Glutamatergic neuron (in vitro differentiated cells): Measurements from ENCODE around the gene RCOR1. TPM values are rescaled to one million over a fixed set of nuclear protein-coding genes. Genes with fewer than 3 reads are reported as not detected.

Experiments used
- DNase-seq: peaks from one replicate; pipeline ENCODE4 v3.0.0; 2022
- H3K27ac Mint-ChIP-seq: one replicate; pipeline ENCODE4 v1.8.0; 2020; ENCODE audit warnings: mild to moderate bottlenecking, mixed read lengths, inconsistent platforms; ENCODE audit not compliant: unreplicated experiment
- H3K27me3 Mint-ChIP-seq: one replicate; pipeline ENCODE4 v1.8.0; 2020; ENCODE audit warnings: mild to moderate bottlenecking, moderate library complexity, mixed read lengths, inconsistent platforms; ENCODE audit not compliant: unreplicated experiment
- H3K36me3 Mint-ChIP-seq: one replicate; pipeline ENCODE4 v1.8.0; 2020; ENCODE audit warnings: mild to moderate bottlenecking, mixed read lengths, inconsistent platforms; ENCODE audit not compliant: unreplicated experiment
- H3K4me1 Mint-ChIP-seq: one replicate; pipeline ENCODE4 v1.8.0; 2020; ENCODE audit warnings: mild to moderate bottlenecking, low read depth, mixed read lengths, inconsistent platforms; ENCODE audit not compliant: unreplicated experiment
- H3K4me3 Mint-ChIP-seq: one replicate; pipeline ENCODE4 v1.8.0; 2020; ENCODE audit warnings: mild to moderate bottlenecking, mixed read lengths, inconsistent platforms; ENCODE audit not compliant: unreplicated experiment
- H3K9me3 Mint-ChIP-seq: one replicate; pipeline ENCODE4 v1.8.0; 2020; ENCODE audit warnings: mild to moderate bottlenecking, moderate library complexity, mixed read lengths, inconsistent platforms; ENCODE audit not compliant: unreplicated experiment
- total RNA-seq: library from RNA; stranded (reverse); fragmentation: NEBNext Ultra II Directional; extraction: Animal tissue kit (Norgen Biotek cat#: 25700); gene quantifications from one replicate; pipeline ENCODE4 v1.2.1, GENCODE V29; 2021; ENCODE audit not compliant: unreplicated experiment
- TF ChIP-seq, protein P1 (sequence below): fragments of 200-600 bp; sonication (generic); IDR thresholded peaks from one replicate; pipeline ENCODE4 v1.5.0; 2021; ENCODE audit not compliant: partially characterized antibody, unreplicated experiment

RCOR1 gene
- total RNA-seq, 1 donor from 2014 or later: 14.3 TPM

DNA sequence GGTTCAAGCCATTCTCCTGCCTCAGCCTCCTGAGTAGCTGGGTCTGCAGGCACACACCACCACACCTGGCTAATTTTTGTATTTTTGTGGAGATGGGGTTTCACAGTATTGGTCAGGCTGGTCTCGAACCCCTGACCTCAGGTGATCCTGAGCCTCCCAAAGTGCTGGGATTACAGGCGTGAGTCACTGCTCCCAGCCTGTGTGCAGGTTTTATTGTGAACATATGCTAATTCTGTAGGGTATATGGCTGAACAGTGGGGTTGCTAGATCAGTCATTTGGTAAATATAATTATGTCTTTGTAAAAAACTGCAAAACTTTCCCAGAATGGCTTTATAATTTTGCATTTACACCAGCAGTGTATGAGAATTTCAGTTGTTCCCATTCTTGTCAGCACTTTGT, 85.9 kb downstream of the RCOR1 start:
- peaks cover 2% of the 10 kb centered on the region for H3K27me3 Mint-ChIP-seq
- peaks cover 12% of the 10 kb centered on the region for H3K9me3 Mint-ChIP-seq
- TF ChIP-seq, protein P1, sequence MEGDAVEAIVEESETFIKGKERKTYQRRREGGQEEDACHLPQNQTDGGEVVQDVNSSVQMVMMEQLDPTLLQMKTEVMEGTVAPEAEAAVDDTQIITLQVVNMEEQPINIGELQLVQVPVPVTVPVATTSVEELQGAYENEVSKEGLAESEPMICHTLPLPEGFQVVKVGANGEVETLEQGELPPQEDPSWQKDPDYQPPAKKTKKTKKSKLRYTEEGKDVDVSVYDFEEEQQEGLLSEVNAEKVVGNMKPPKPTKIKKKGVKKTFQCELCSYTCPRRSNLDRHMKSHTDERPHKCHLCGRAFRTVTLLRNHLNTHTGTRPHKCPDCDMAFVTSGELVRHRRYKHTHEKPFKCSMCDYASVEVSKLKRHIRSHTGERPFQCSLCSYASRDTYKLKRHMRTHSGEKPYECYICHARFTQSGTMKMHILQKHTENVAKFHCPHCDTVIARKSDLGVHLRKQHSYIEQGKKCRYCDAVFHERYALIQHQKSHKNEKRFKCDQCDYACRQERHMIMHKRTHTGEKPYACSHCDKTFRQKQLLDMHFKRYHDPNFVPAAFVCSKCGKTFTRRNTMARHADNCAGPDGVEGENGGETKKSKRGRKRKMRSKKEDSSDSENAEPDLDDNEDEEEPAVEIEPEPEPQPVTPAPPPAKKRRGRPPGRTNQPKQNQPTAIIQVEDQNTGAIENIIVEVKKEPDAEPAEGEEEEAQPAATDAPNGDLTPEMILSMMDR: no peak
- H3K36me3 Mint-ChIP-seq: peaks cover 7% of the 10 kb centered on the region
- H3K4me3 Mint-ChIP-seq: no peak overlapping the region
- DNase-seq: no peak
- no peak overlapping the region for H3K27ac Mint-ChIP-seq
- no peaks in the 10 kb centered on the region for H3K4me1 Mint-ChIP-seq

DNA sequence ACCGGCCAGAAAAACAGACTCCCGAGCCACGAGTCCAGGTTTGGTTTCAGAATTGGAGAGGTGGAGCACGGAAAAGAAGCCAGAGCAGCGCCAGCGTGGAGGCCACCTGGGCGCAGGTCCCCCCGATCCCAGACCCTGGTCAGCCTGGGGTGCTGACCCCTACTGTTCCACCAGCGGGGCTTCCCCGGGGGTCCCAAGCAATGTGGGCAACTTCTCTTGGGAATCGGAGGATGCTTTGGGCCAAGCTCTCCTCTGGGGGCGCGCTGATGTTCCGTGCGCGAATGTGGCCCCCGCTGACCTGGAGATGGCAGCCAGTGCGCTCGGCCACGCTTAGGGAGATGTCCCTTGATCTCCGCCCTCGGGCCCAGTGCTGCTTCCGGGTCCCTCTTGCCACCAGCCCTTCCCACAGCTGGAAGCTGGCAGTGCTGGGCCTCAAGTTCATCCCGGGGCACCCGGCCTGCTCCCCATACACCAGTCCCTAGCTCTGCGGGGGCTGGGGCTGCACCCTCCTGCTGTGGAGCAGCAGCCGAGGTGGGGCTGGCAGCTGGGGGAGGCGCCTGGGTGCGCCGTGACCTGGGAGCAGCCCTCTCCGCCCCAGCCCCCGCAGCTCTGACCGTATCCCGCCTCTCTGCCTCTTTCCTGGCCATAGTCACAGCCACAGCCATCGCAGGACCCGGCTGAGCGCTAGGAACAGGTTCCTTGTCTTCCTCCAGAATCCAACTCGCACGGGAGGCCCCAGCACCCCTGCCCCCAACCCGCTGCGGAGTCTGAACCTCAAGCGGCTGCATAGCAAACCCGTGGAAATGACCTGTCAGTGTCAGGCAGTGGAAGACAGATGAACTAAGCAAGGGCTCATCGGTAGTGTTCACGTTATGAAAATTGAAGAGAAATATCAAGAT, 91.2 kb downstream of the RCOR1 start:
- Mint-ChIP-seq H3K27ac (no peak overlapping the region), H3K4me3 (no peak overlapping the region), H3K27me3 (no peaks in the 10 kb centered on the region), H3K9me3 (peaks cover 3% of the 10 kb centered on the region), H3K4me1 (no peaks in the 10 kb centered on the region), H3K36me3 (no peaks in the 10 kb centered on the region)
- TF ChIP-seq, protein P1: no peak
- peak; percentile 26 for DNase-seq

DNA sequence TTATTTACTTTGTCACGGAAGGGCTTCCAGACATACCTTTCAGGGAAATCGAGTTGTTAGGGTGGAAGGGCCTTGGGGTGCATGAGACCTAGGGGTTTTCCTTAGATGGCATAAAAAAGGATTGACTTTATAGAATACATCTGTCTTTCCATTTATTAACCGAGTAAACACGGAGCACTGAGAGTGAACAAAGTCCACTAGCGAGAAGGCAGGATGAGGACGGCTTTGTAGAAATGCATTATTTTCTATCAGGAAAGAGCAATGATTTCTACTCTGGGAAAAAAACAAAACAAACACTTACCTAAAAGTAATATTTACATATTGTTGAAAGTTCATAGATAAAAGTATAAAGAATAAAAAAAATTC, 91.8 kb downstream of the RCOR1 start:
- H3K9me3 Mint-ChIP-seq: no peaks in the 10 kb centered on the region
- no peak overlapping the region for H3K27ac Mint-ChIP-seq
- TF ChIP-seq, protein P1: no peak
- no peaks in the 10 kb centered on the region for H3K36me3 Mint-ChIP-seq
- no peak for DNase-seq
- H3K27me3 Mint-ChIP-seq: no peaks in the 10 kb centered on the region
- H3K4me3 Mint-ChIP-seq: no peak overlapping the region
- H3K4me1 Mint-ChIP-seq: no peaks in the 10 kb centered on the region

- TF ChIP-seq, protein P1: no peak
- Mint-ChIP-seq H3K36me3 (no peaks in the 10 kb centered on the region), H3K4me3 (no peak overlapping the region), H3K27me3 (no peaks in the 10 kb centered on the region), H3K4me1 (no peaks in the 10 kb centered on the region), H3K27ac (no peak overlapping the region), H3K9me3 (no peaks in the 10 kb centered on the region)
- DNase-seq: no peak
Measured at GRCh38 chr14:102686196-102686801, 93.8 kb downstream of the RCOR1 start.

GRCh38 chr14:102688290-102688689, 95.8 kb downstream of the RCOR1 start:
- no peaks in the 10 kb centered on the region for H3K27me3 Mint-ChIP-seq
- TF ChIP-seq, protein P1: no peak
- DNase-seq: no peak
- H3K4me3 Mint-ChIP-seq: no peak overlapping the region
- H3K27ac Mint-ChIP-seq: no peak overlapping the region
- no peaks in the 10 kb centered on the region for H3K36me3 Mint-ChIP-seq
- H3K9me3 Mint-ChIP-seq: no peaks in the 10 kb centered on the region
- H3K4me1 Mint-ChIP-seq: no peaks in the 10 kb centered on the region
